Endothelial cell of umbilical vein (primary cell): ENCODE data around the gene POMGNT2.

Source experiments
- EZH2 ChIP-seq: IDR thresholded peaks from 2 replicates; pipeline ENCODE4 v1.6.1; 2012; ENCODE audit warnings: borderline replicate concordance, low read depth, mild to moderate bottlenecking, moderate library complexity, low read length, inconsistent platforms; ENCODE audit not compliant: severe bottlenecking
- GATA2 ChIP-seq: IDR thresholded peaks from 2 replicates; pipeline ENCODE4 v1.7.0; 2011; ENCODE audit warnings: low read depth, mild to moderate bottlenecking, moderate library complexity, mixed read lengths, low read length; ENCODE audit not compliant: insufficient read length, insufficient read depth
- JUN ChIP-seq: IDR thresholded peaks from 2 replicates; pipeline ENCODE4 v1.6.1; 2011; ENCODE audit warnings: borderline replicate concordance, low read depth; ENCODE audit not compliant: insufficient read length, insufficient read depth
- MAX ChIP-seq: IDR thresholded peaks from 2 replicates; pipeline ENCODE4 v1.6.1; 2011; ENCODE audit not compliant: insufficient read depth, insufficient read length
- POLR2A ChIP-seq: IDR thresholded peaks from 2 replicates; pipeline ENCODE4 v1.6.1; 2012; ENCODE audit warnings: low read depth, mild to moderate bottlenecking, control low read depth, low read length
- POLR2AphosphoS5 ChIP-seq: IDR thresholded peaks from 2 replicates; pipeline ENCODE4 v1.6.1; 2012; ENCODE audit warnings: low read depth, mild to moderate bottlenecking, control low read depth, low read length, moderate library complexity; ENCODE audit not compliant: insufficient read depth
- TF ChIP-seq, protein P1 (sequence below), 2 donors: IDR thresholded peaks; 1 replicate in 1 of 2; 2 replicates in 1 of 2; pipeline ENCODE4 v1.5.1; 2011; ENCODE audit warnings: low read length in 2 of 2, mild to moderate bottlenecking in 2 of 2, moderate library complexity in 2 of 2, control low read depth in 1 of 2, inconsistent platforms in 1 of 2, low read depth in 1 of 2; ENCODE audit not compliant: insufficient read depth in 1 of 2; ENCODE audit errors: extremely low read depth in 1 of 2

DNA sequence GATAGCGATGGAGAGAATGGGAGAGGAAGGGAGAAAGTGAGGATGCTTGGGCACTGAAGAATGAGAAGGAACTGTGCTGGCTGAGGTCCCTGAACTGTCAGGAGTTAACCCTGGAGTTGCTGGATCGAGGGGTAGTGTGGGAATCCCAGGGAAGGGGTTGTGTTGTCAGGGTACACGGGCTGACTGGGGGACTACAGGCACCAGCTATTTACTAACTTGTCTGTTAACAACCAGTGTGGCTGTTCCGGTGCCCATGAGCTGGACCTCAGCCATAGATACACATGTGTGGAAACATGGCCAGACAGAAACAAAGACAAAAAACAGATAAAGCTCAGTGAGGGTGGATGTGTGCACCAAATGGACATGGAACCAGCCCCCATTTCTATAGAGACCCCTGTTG is 71.7 kb downstream of the POMGNT2 start:
- TF ChIP-seq POLR2A: no peak
- TF ChIP-seq, protein P1, sequence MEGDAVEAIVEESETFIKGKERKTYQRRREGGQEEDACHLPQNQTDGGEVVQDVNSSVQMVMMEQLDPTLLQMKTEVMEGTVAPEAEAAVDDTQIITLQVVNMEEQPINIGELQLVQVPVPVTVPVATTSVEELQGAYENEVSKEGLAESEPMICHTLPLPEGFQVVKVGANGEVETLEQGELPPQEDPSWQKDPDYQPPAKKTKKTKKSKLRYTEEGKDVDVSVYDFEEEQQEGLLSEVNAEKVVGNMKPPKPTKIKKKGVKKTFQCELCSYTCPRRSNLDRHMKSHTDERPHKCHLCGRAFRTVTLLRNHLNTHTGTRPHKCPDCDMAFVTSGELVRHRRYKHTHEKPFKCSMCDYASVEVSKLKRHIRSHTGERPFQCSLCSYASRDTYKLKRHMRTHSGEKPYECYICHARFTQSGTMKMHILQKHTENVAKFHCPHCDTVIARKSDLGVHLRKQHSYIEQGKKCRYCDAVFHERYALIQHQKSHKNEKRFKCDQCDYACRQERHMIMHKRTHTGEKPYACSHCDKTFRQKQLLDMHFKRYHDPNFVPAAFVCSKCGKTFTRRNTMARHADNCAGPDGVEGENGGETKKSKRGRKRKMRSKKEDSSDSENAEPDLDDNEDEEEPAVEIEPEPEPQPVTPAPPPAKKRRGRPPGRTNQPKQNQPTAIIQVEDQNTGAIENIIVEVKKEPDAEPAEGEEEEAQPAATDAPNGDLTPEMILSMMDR (IDR thresholded peaks at IDR 0.05; ENCODE audit: extremely low read depth in 1 of 2, insufficient read depth in 1 of 2, low read depth in 1 of 2, low read length in 2 of 2): no peak
- TF ChIP-seq GATA2: no peak
- TF ChIP-seq MAX: no peak
- TF ChIP-seq JUN: no peak
- no peak for TF ChIP-seq EZH2
- no peak for TF ChIP-seq POLR2AphosphoS5
